Measurements from ENCODE around the gene TFE3. TPM values are rescaled to one million over a fixed set of nuclear protein-coding genes. Genes with fewer than 3 reads are reported as not detected.

TFE3 gene
- total RNA-seq, 1 experiment from 2014 or later: 46.4 TPM

- 0 out of 2 replicates have a peak, but pooled peaks cover under 1% of the 10 kb centered on the region for H3K4me1 Mint-ChIP-seq
- ATAC-seq (no peak), DNase-seq (ENCODE audit: low spot score) (no peak)
- no peaks in the 10 kb centered on the region for H3K9me3 Mint-ChIP-seq
- peaks cover 2% of the 10 kb centered on the region; the same call in 1 of the 2 replicates for H3K36me3 Mint-ChIP-seq
- TF ChIP-seq USF1 (CRISPR knock-in tag; IDR thresholded peaks at IDR 0.05): no peak
- ChIA-PET POLR2A (no interaction called here), CTCF (no interaction called here)
- no peak overlapping the region for H3K4me3 Mint-ChIP-seq
- H3K27ac Mint-ChIP-seq: no peak overlapping the region
- no peaks in the 10 kb centered on the region for H3K27me3 Mint-ChIP-seq (ENCODE audit: low read depth)
Observed at GRCh38 chrX:49066278-49066677, 23.1 kb upstream of the TFE3 start.

- no peak overlapping the region for H3K27ac Mint-ChIP-seq
- H3K27me3 Mint-ChIP-seq (ENCODE audit: low read depth): no peaks in the 10 kb centered on the region
- no peak overlapping the region for H3K4me3 Mint-ChIP-seq
- H3K36me3 Mint-ChIP-seq: peaks cover 2% of the 10 kb centered on the region; the same call in 1 of the 2 replicates
- ChIA-PET POLR2A (no interaction called here), CTCF (interaction anchor here (1.2 kb wide), 1 partner anchor 42 kb away, joined by 3 read pairs; no protein-coding TSS in a partner anchor)
- DNase-seq (ENCODE audit: low spot score): no peak
- no peaks in the 10 kb centered on the region for H3K4me1 Mint-ChIP-seq
- ATAC-seq: no peak
- H3K9me3 Mint-ChIP-seq: no peaks in the 10 kb centered on the region
- TF ChIP-seq USF1 (CRISPR knock-in tag; IDR thresholded peaks at IDR 0.05) (no peak), STAT6 (CRISPR knock-in tag; conservative IDR thresholded peaks at IDR 0.05; ENCODE audit: low read depth) (no peak), ATF2 (CRISPR knock-in tag; IDR thresholded peaks at IDR 0.05; ENCODE audit: borderline replicate concordance, low read depth) (no peak), TCF7 (CRISPR knock-in tag; IDR thresholded peaks at IDR 0.05; ENCODE audit: low read depth) (no peak), ZNF425 (CRISPR knock-in tag; conservative IDR thresholded peaks at IDR 0.05) (no peak), ATF6 (CRISPR knock-in tag; IDR thresholded peaks at IDR 0.05) (no peak), ETV6 (CRISPR knock-in tag; IDR thresholded peaks at IDR 0.05) (no peak), MLX (CRISPR knock-in tag; IDR thresholded peaks at IDR 0.05) (no peak), ZBTB21 (CRISPR knock-in tag; IDR thresholded peaks at IDR 0.05; ENCODE audit: borderline replicate concordance) (no peak), MYBL2 (CRISPR knock-in tag; IDR thresholded peaks at IDR 0.05) (no peak), E2F4 (CRISPR knock-in tag; IDR thresholded peaks at IDR 0.05; ENCODE audit: borderline replicate concordance, low read depth) (no peak), GRHL2 (CRISPR knock-in tag; IDR thresholded peaks at IDR 0.05; ENCODE audit: insufficient replicate concordance, severe bottlenecking) (no peak), RELA (CRISPR knock-in tag; IDR thresholded peaks at IDR 0.05; ENCODE audit: borderline replicate concordance) (no peak)
Observed at GRCh38 chrX:49064735-49065134, 21.6 kb upstream of the TFE3 start.
